ENCODE results near the gene CEACAM19.
"Not testable (repeated sequence)": the region's sequence is repeated elsewhere in the genome, so short reads cannot be mapped to it uniquely, and the experiment has no call there.

CEACAM19 gene

GRCh38 chr19:44628793-44629192, 42.5 kb upstream of the CEACAM19 start:
- no peak overlapping the region for H3K4me3 ChIP-seq (ENCODE audit: low read depth, low read length)

GRCh38 chr19:44631611-44632010, 39.7 kb upstream of the CEACAM19 start:
- DNase-seq (ENCODE audit: low read depth); H3K4me3 ChIP-seq (ENCODE audit: low read depth, low read length): not testable (repeated sequence)

More at GRCh38 chr19:44628793-44629192, 42.5 kb upstream of the CEACAM19 start:
- no peak for DNase-seq (ENCODE audit: low read depth)
- no peak for TF ChIP-seq CTCF (IDR thresholded peaks at IDR 0.05; ENCODE audit: insufficient read depth, low read depth, low read length, missing control alignments)

- DNase-seq (ENCODE audit: low read depth); H3K4me3 ChIP-seq (ENCODE audit: low read depth, low read length): not testable (repeated sequence)
Measured at GRCh38 chr19:44634058-44634457, 37.2 kb upstream of the CEACAM19 start.

GRCh38 chr19:44634785-44635184, 36.5 kb upstream of the CEACAM19 start:
- no peak for DNase-seq (ENCODE audit: low read depth)
- no peak overlapping the region for H3K4me3 ChIP-seq (ENCODE audit: low read depth, low read length)
- TF ChIP-seq CTCF (IDR thresholded peaks at IDR 0.05; ENCODE audit: insufficient read depth, low read depth, low read length, missing control alignments) = no peak

GRCh38 chr19:44635581-44636438, 35.5 kb upstream of the CEACAM19 start:
- no peak for DNase-seq (ENCODE audit: low read depth)
- no peak for TF ChIP-seq CTCF (IDR thresholded peaks at IDR 0.05; ENCODE audit: insufficient read depth, low read depth, low read length, missing control alignments)
- no peak overlapping the region for H3K4me3 ChIP-seq (ENCODE audit: low read depth, low read length)

GRCh38 chr19:44636439-44637389, 34.6 kb upstream of the CEACAM19 start:
- no peak for TF ChIP-seq CTCF (IDR thresholded peaks at IDR 0.05; ENCODE audit: insufficient read depth, low read depth, low read length, missing control alignments)

GRCh38 chr19:44637390-44637764, 33.9 kb upstream of the CEACAM19 start:
- H3K4me3 ChIP-seq (ENCODE audit: low read depth, low read length) = no peak overlapping the region
- TF ChIP-seq CTCF (IDR thresholded peaks at IDR 0.05; ENCODE audit: insufficient read depth, low read depth, low read length, missing control alignments) = no peak
- DNase-seq (ENCODE audit: low read depth) = no peak

More at GRCh38 chr19:44636439-44637389, 34.6 kb upstream of the CEACAM19 start:
- no peak overlapping the region for H3K4me3 ChIP-seq (ENCODE audit: low read depth, low read length)
- DNase-seq (ENCODE audit: low read depth) = no peak

Measured in GM12865 (cell line).